Heart left ventricle (tissue), 13 donors: ENCODE measurements around the gene EPC2.
"Not testable (repeated sequence)": the region's sequence is repeated elsewhere in the genome, so short reads cannot be mapped to it uniquely, and the experiment has no call there.

Experiments used
- CTCF ChIP-seq, 12 donors: fragments of 200-600 bp; sonication (generic) in 4 of 12; IDR thresholded peaks; one replicate each; pipeline versions ENCODE4 v1.5.0 to v1.8.0; 2018 to 2022; ENCODE audit warnings: antibody characterized with exemption in 12 of 12, mild to moderate bottlenecking in 5 of 12
- POLR2A ChIP-seq, 2 donors: fragments of 450-650 bp; IDR thresholded peaks; one replicate each; pipeline ENCODE4 v1.6.1; 2017; ENCODE audit warnings: antibody characterized with exemption in 2 of 2, mild to moderate bottlenecking in 2 of 2, moderate library complexity in 2 of 2
- donor health status: ischemic (EF 13 %, LVEDD 7.1; RV severe dilation, severe dysfunction).
- donor health status: DM: no; HTN: yes; CAD: no.
- donor health status: DM: no; HTN: no; CAD: no.
- donor health status: ischemic (EF 25% LVEDD 6.9; RV normal size, moderate dysfunction).
- donor health status: ischemic (EF 25% LVEDD 5.7; RV mildly dilated, moderate dysfunction).
- donor health status: ischemic (EF 35%, LVEDD 5.7; RV mildly dilated, moderate dysfunction).
- donor health status: nonischemic (EF 11% LVEDD 7.7; RV severe dilation, severe dysfunction).
- donor health status: DM: yes; HTN: yes; CAD: no.
- donor health status: PGD.
- donor health status: ischemic (EF 29% LVEDD 5.4; RV normal size, mild dysfunction).
- donor health status: nonischemic (EF 23%, LVEDD 6.1; RV moderate dilation, normal function).

- TF ChIP-seq CTCF, POLR2A (IDR thresholded peaks at IDR 0.05): not testable (repeated sequence)
These were observed 145.6 kb downstream of the EPC2 start for GRCh38 chr2:148790172-148790571.
